ENCODE measurements around the gene CLC.

DNA sequence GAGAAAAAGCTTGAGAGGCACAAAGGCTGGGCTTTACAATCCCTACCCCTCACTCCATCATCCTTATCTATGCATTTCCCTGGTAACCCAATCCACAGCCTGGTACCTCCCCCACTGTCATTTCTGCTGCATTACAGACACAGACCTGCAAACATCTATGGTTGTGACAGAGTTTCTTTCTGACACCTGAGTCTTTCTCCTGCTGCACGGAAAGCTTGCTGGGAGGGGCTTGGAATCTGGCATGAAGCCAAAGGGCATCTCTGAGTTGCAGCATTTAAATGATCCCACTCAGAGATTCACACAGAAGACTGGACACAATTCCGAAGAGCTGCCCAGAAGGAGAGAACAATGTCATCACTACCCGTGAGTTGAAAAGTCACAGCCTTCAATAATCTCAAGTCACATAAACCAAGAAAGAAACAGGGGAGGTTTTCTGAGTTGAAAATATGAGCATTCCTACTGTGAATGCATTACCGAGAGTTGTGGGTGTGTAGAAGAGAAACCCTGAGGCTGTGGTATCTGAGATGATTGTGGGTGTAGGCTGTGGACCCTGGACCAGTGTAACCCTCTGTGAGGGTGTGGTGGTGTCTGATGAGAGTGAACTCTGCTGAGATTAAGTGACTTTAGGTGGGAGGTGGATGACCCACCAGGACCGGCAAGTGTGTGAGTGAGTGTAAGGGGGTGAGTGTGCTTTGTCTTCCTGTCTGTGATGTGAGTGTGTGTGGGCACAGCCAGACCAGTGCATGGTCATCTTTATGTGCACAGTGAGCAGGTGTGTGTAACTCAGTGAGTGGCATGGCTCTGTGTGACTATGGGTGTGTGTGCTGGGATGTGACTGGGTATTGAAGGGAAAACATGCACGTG is 33.4 kb downstream of the CLC start, which contains the start of gene LGALS14:
- TF ChIP-seq, protein P1, sequence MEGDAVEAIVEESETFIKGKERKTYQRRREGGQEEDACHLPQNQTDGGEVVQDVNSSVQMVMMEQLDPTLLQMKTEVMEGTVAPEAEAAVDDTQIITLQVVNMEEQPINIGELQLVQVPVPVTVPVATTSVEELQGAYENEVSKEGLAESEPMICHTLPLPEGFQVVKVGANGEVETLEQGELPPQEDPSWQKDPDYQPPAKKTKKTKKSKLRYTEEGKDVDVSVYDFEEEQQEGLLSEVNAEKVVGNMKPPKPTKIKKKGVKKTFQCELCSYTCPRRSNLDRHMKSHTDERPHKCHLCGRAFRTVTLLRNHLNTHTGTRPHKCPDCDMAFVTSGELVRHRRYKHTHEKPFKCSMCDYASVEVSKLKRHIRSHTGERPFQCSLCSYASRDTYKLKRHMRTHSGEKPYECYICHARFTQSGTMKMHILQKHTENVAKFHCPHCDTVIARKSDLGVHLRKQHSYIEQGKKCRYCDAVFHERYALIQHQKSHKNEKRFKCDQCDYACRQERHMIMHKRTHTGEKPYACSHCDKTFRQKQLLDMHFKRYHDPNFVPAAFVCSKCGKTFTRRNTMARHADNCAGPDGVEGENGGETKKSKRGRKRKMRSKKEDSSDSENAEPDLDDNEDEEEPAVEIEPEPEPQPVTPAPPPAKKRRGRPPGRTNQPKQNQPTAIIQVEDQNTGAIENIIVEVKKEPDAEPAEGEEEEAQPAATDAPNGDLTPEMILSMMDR (conservative IDR thresholded peaks at IDR 0.05; ENCODE audit: low read length), result no peak
- TF ChIP-seq EZH2phosphoT487 (IDR thresholded peaks at IDR 0.05; ENCODE audit: borderline replicate concordance, low read depth, low read length), result no peak

Data from OCI-LY7 (cell line).